Astrocyte (in vitro differentiated cells and primary cell): ENCODE results near the gene GYPC. TPM values are rescaled to one million over a fixed set of nuclear protein-coding genes. Genes with fewer than 3 reads are reported as not detected.

ENCODE experiments used
- DNase-seq: peaks from one replicate; pipeline ENCODE4 v3.0.0-alpha.2; 2010; ENCODE audit warnings: low read depth
- FAIRE-seq: peaks from 2 replicates; lab custom pipeline; 2011; peaks lifted over from hg19 to GRCh38; lab: Jason Lieb, UNC
- H2AFZ ChIP-seq: 2 replicates; pipeline ENCODE4 v1.6.0; 2012; ENCODE audit warnings: low read depth, low read length, inconsistent platforms
- H3K27ac ChIP-seq: 2 replicates; pipeline ENCODE4 v1.5.1; 2011; ENCODE audit warnings: low read depth, low read length, inconsistent platforms
- H3K27me3 ChIP-seq: 2 replicates; pipeline ENCODE4 v1.6.0; 2011; ENCODE audit warnings: low read length, inconsistent platforms; ENCODE audit not compliant: insufficient read depth
- H3K36me3 ChIP-seq: 2 replicates; pipeline ENCODE4 v1.5.1; 2011; ENCODE audit warnings: low read length, inconsistent platforms; ENCODE audit not compliant: insufficient read depth
- H3K4me1 ChIP-seq: 2 replicates; pipeline ENCODE4 v1.5.1; 2011; ENCODE audit warnings: low read length, inconsistent platforms; ENCODE audit not compliant: insufficient read depth
- H3K4me2 ChIP-seq: 2 replicates; pipeline ENCODE4 v1.6.0; 2012; ENCODE audit warnings: low read length, inconsistent platforms
- H3K4me3 ChIP-seq: 2 replicates; pipeline ENCODE4 v1.5.1; 2011; ENCODE audit warnings: low read depth, mild to moderate bottlenecking, low read length, inconsistent platforms; ENCODE audit not compliant: insufficient read depth
- H3K79me2 ChIP-seq: 2 replicates; pipeline ENCODE4 v1.6.0; 2012; ENCODE audit warnings: mild to moderate bottlenecking, low read length, inconsistent platforms; ENCODE audit not compliant: insufficient read depth
- H3K9ac ChIP-seq: 2 replicates; pipeline ENCODE4 v1.6.0; 2012; ENCODE audit warnings: mild to moderate bottlenecking, low read length, inconsistent platforms
- H3K9me3 ChIP-seq: 2 replicates; pipeline ENCODE4 v1.5.1; 2012; ENCODE audit warnings: low read depth, mild to moderate bottlenecking, low read length, inconsistent platforms; ENCODE audit not compliant: insufficient read depth
- H4K20me1 ChIP-seq: 2 replicates; pipeline ENCODE4 v1.6.0; 2012; ENCODE audit warnings: low read length, inconsistent platforms; ENCODE audit not compliant: insufficient read depth
- H3K27ac Mint-ChIP-seq: one replicate; pipeline ENCODE4 v1.8.0; 2021; ENCODE audit warnings: mild to moderate bottlenecking, mixed read lengths; ENCODE audit not compliant: unreplicated experiment
- H3K27me3 Mint-ChIP-seq: one replicate; pipeline ENCODE4 v1.8.0; 2021; ENCODE audit warnings: low read depth, mixed read lengths; ENCODE audit not compliant: unreplicated experiment
- H3K36me3 Mint-ChIP-seq: one replicate; pipeline ENCODE4 v1.8.0; 2021; ENCODE audit warnings: low read depth, mixed read lengths; ENCODE audit not compliant: unreplicated experiment
- H3K4me1 Mint-ChIP-seq: one replicate; pipeline ENCODE4 v1.8.0; 2021; ENCODE audit warnings: low read depth, mixed read lengths; ENCODE audit not compliant: unreplicated experiment
- H3K4me3 Mint-ChIP-seq: one replicate; pipeline ENCODE4 v1.8.0; 2021; ENCODE audit warnings: mild to moderate bottlenecking, moderate library complexity, mixed read lengths; ENCODE audit not compliant: unreplicated experiment
- H3K9me3 Mint-ChIP-seq: one replicate; pipeline ENCODE4 v1.8.0; 2021; ENCODE audit warnings: mild to moderate bottlenecking, mixed read lengths; ENCODE audit not compliant: unreplicated experiment
- EZH2 ChIP-seq: IDR thresholded peaks from 2 replicates; pipeline ENCODE4 v1.6.1; 2012; ENCODE audit warnings: mild to moderate bottlenecking, low read length, inconsistent platforms; ENCODE audit not compliant: insufficient read depth
- total RNA-seq: library from RNA; stranded (reverse); gene quantifications from 2 replicates; pipeline ENCODE4 v1.2.1, GENCODE V29; 2021
- TF ChIP-seq, protein P1 (sequence below): IDR thresholded peaks from 2 replicates; pipeline ENCODE4 v1.5.1; 2011; ENCODE audit warnings: low read depth, mild to moderate bottlenecking, inconsistent platforms, low read length, moderate library complexity; ENCODE audit not compliant: insufficient read depth

The GYPC gene
- total RNA-seq, 1 donor from 2014 or later, result 29.3 TPM

DNA sequence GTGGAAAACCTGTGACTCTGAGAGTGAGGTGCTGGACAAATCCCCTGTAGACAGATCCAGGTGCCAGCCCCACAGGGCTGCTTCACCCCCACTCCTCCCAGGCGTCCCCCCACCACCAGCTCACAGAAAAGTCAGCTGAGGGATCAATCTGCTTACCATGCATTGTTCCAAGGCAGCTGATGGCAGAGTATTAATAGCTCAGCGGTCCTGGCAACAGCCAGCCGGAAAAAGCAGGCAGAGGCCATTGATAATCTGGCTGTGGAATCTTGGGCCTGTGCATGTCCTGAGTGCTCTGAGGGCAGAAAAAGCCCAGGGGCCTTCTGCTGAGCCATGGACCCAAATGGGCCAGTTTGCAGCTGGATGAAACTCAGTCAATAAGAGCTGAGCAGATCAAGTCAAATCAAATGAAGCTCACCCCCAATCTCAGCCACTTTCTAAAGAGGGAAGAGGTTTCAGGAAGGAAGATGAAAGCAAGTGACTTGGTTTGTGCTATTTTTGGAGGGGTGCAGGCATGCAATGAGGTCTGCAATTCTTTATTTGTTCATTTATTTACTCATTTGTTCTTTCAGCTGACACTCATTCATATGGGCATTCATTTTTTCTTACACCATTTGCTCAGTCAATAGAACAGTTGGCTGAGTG, 63.4 kb downstream of the GYPC start:
- no peak overlapping the region for H3K27ac Mint-ChIP-seq

DNA sequence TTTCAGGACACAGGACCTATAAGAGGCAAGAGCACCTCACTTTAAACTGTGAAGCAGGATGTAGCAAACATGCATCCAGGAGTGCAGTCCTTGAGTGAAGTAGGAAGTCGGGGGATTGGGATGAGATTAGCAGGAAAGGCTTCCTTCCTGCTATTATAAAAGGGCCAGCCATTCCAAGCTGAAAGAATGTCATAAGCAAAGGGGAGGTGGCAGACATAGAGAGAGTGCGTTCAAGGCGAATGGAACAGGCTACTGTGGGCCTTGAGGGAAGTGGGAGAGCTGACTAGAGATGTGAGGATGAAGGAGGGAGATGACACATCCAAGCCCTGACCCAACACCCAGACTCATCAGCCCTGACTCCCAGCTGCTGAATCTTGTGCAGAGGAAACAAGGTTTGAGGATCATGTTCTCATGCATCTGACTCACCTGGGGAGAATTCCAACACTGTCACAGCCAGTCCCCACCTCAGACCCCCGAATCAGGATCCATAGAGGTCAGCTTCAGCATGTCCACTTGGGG, 63.9 kb downstream of the GYPC start:
- no peaks in the 10 kb centered on the region for H3K9me3 ChIP-seq
- H3K27me3 ChIP-seq, result no peaks in the 10 kb centered on the region
- H3K27ac ChIP-seq, result peak overlapping the region; percentile 42
- Mint-ChIP-seq H3K27ac (peak overlapping the region; percentile 12), H3K27me3 (peaks cover 3% of the 10 kb centered on the region), H3K4me3 (no peak overlapping the region), H3K9me3 (peaks cover 6% of the 10 kb centered on the region), H3K4me1 (peaks cover 12% of the 10 kb centered on the region), H3K36me3 (no peaks in the 10 kb centered on the region)
- H4K20me1 ChIP-seq, result no peaks in the 10 kb centered on the region
- TF ChIP-seq, protein P1, sequence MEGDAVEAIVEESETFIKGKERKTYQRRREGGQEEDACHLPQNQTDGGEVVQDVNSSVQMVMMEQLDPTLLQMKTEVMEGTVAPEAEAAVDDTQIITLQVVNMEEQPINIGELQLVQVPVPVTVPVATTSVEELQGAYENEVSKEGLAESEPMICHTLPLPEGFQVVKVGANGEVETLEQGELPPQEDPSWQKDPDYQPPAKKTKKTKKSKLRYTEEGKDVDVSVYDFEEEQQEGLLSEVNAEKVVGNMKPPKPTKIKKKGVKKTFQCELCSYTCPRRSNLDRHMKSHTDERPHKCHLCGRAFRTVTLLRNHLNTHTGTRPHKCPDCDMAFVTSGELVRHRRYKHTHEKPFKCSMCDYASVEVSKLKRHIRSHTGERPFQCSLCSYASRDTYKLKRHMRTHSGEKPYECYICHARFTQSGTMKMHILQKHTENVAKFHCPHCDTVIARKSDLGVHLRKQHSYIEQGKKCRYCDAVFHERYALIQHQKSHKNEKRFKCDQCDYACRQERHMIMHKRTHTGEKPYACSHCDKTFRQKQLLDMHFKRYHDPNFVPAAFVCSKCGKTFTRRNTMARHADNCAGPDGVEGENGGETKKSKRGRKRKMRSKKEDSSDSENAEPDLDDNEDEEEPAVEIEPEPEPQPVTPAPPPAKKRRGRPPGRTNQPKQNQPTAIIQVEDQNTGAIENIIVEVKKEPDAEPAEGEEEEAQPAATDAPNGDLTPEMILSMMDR, result no peak
- no peak for TF ChIP-seq EZH2
- no peaks in the 10 kb centered on the region for H3K79me2 ChIP-seq
- H3K4me1 ChIP-seq, result no peaks in the 10 kb centered on the region
- no peak overlapping the region for H3K4me3 ChIP-seq
- H3K36me3 ChIP-seq, result no peaks in the 10 kb centered on the region
- no peak for FAIRE-seq
- no peak for DNase-seq
- no peak overlapping the region for H3K9ac ChIP-seq
- H3K4me2 ChIP-seq, result no peak overlapping the region
- H2AFZ ChIP-seq, result no peak overlapping the region

More for the DNA sequence above, 63.4 kb downstream of the GYPC start:
- Mint-ChIP-seq H3K9me3 (peaks cover 6% of the 10 kb centered on the region), H3K27me3 (peaks cover 4% of the 10 kb centered on the region), H3K4me3 (no peak overlapping the region), H3K4me1 (peaks cover 12% of the 10 kb centered on the region), H3K36me3 (no peaks in the 10 kb centered on the region)
- FAIRE-seq (no peak), DNase-seq (no peak)
- no peaks in the 10 kb centered on the region for H4K20me1 ChIP-seq
- H3K4me1 ChIP-seq, result no peaks in the 10 kb centered on the region
- no peak overlapping the region for H3K4me2 ChIP-seq
- no peak overlapping the region for H3K4me3 ChIP-seq
- H3K9ac ChIP-seq, result no peak overlapping the region
- no peaks in the 10 kb centered on the region for H3K9me3 ChIP-seq
- no peaks in the 10 kb centered on the region for H3K36me3 ChIP-seq
- H3K27ac ChIP-seq, result no peak overlapping the region
- no peaks in the 10 kb centered on the region for H3K27me3 ChIP-seq
- H3K79me2 ChIP-seq, result no peaks in the 10 kb centered on the region
- TF ChIP-seq, protein P1, result no peak
- no peak for TF ChIP-seq EZH2
- H2AFZ ChIP-seq, result no peak overlapping the region

DNA sequence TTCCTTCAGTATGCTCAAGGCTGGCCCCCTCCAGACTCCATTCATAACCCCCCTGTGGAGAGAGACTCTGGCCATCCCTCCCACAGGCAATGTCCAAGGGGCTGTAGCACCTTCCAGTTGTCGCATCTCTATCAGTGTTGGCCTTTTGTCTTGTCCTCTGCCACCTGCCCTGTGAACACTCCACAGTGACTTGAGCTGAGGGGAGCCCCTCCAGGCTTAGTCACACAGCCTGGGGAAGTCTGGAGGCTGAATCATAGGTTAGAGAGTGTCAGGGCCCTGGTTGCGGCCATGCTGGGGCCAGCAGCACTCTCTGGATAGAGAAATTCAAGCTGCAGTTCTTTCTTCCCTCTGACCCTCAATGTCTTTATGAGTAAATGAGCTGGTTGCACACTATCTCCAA, 64.7 kb downstream of the GYPC start:
- Histone ChIP-seq H3K36me3 (no peaks in the 10 kb centered on the region), H3K9me3 (no peaks in the 10 kb centered on the region), H2AFZ (no peak overlapping the region), H3K27me3 (no peaks in the 10 kb centered on the region), H3K9ac (no peak overlapping the region), H3K79me2 (no peaks in the 10 kb centered on the region), H4K20me1 (no peaks in the 10 kb centered on the region), H3K4me1 (no peaks in the 10 kb centered on the region), H3K4me3 (no peak overlapping the region), H3K4me2 (no peak overlapping the region), H3K27ac (peak overlapping the region; percentile 42)
- peaks cover 12% of the 10 kb centered on the region for H3K4me1 Mint-ChIP-seq
- TF ChIP-seq, protein P1, result no peak
- no peak for TF ChIP-seq EZH2
- peaks cover 11% of the 10 kb centered on the region for H3K9me3 Mint-ChIP-seq
- FAIRE-seq (no peak), DNase-seq (no peak)
- no peaks in the 10 kb centered on the region for H3K27me3 Mint-ChIP-seq
- no peak overlapping the region for H3K27ac Mint-ChIP-seq
- no peaks in the 10 kb centered on the region for H3K36me3 Mint-ChIP-seq
- no peak overlapping the region for H3K4me3 Mint-ChIP-seq
